Lower leg skin (tissue), 4 donors: ENCODE results near the gene MSANTD3. TPM values are rescaled to one million over a fixed set of nuclear protein-coding genes. Genes with fewer than 3 reads are reported as not detected.

ENCODE experiments used
- DNase-seq, 2 donors: peaks; one replicate each; pipeline ENCODE4 v3.0.0-alpha.2; 2019; ENCODE audit warnings: low spot score in 2 of 2
- H3K4me3 ChIP-seq: fragments of 200-600 bp; sonication (generic); 2 replicates; pipeline ENCODE4 v1.5.1; 2017; ENCODE audit warnings: mild to moderate bottlenecking, low read depth; ENCODE audit not compliant: poor library complexity, severe bottlenecking
- POLR2A ChIP-seq, 2 donors: fragments of 450-650 bp; IDR thresholded peaks; one replicate each; pipeline ENCODE4 v1.6.1; 2016 to 2017; ENCODE audit warnings: antibody characterized with exemption in 2 of 2, mild to moderate bottlenecking in 1 of 2, moderate library complexity in 1 of 2
- WGBS, 2 donors: methylation state at CpG; one replicate each; pipeline ENCODE4 v1.1.5; 2018; 5-methylcytosine and 5-hydroxymethylcytosine counted together
- intact Hi-C: fragments of 100-400 bp; cut with DNase I; formaldehyde crosslinking; loops from one replicate; pipeline ENCODE4 v1.15.0; 2023; ENCODE audit warnings: low total_unique reads
- total RNA-seq, 4 donors: library from RNA; depleted of rRNA; stranded (reverse); fragments of >200 nt; gene quantifications; one replicate each; pipeline ENCODE4 v1.1.0, GENCODE V29; 2016
- TF ChIP-seq, protein P1 (sequence below), 3 donors: fragments of 450-650 bp; IDR thresholded peaks; one replicate each; pipeline ENCODE4 v1.5.1; 2016; ENCODE audit warnings: antibody characterized with exemption in 3 of 3, mild to moderate bottlenecking in 3 of 3, moderate library complexity in 2 of 3

MSANTD3 gene
- total RNA-seq, 4 donors from 2014 or later = 12.1 to 18.8 (median 17.2) TPM

- WGBS, 2 donors = 94 to 97% methylated on average over 2 of the region's 2 CpGs
- no peak for DNase-seq
- intact Hi-C loops = no loop called here
- TF ChIP-seq POLR2A (IDR thresholded peaks at IDR 0.05) = no peak
- TF ChIP-seq, protein P1, sequence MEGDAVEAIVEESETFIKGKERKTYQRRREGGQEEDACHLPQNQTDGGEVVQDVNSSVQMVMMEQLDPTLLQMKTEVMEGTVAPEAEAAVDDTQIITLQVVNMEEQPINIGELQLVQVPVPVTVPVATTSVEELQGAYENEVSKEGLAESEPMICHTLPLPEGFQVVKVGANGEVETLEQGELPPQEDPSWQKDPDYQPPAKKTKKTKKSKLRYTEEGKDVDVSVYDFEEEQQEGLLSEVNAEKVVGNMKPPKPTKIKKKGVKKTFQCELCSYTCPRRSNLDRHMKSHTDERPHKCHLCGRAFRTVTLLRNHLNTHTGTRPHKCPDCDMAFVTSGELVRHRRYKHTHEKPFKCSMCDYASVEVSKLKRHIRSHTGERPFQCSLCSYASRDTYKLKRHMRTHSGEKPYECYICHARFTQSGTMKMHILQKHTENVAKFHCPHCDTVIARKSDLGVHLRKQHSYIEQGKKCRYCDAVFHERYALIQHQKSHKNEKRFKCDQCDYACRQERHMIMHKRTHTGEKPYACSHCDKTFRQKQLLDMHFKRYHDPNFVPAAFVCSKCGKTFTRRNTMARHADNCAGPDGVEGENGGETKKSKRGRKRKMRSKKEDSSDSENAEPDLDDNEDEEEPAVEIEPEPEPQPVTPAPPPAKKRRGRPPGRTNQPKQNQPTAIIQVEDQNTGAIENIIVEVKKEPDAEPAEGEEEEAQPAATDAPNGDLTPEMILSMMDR (IDR thresholded peaks at IDR 0.05) = no peak
- H3K4me3 ChIP-seq = no peak overlapping the region
Measured at GRCh38 chr9:100452894-100453293, 26.0 kb downstream of the MSANTD3 start.

GRCh38 chr9:100455470-100455869 lies 28.5 kb downstream of the MSANTD3 start:
- no peak for DNase-seq
- intact Hi-C loops = no loop called here
- H3K4me3 ChIP-seq = no peak overlapping the region
- TF ChIP-seq, protein P1 (IDR thresholded peaks at IDR 0.05) = no peak
- TF ChIP-seq POLR2A (IDR thresholded peaks at IDR 0.05) = no peak

DNA sequence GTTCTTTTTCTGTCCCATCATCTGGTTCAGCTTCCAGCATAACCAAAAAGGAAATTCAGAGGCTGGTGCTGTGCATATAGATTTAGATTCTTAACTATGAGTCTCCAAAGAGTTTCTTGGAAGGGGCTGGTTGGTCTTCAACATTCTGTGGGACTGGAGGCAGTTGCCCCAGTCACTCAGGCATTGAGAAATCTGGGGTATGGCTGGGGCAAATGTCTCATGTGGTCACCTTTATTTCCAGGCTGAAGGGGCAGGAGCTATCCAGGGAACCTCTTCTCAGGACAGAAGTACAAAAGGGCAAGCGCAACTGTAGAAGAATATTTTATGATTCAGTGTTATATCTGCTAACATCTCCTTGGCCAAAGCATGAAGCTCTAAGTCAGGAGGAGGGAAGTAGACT lies 30.6 kb downstream of the MSANTD3 start:
- TF ChIP-seq, protein P1 (IDR thresholded peaks at IDR 0.05) = no peak
- TF ChIP-seq POLR2A (IDR thresholded peaks at IDR 0.05) = no peak
- no peak overlapping the region for H3K4me3 ChIP-seq
- DNase-seq = no peak
- 89 to 100% methylated on average over 1 of the region's 1 CpG for WGBS, 2 donors
- intact Hi-C loops = no loop called here

- 65 to 70% methylated on average over 2 of the region's 2 CpGs for WGBS, 2 donors
- TF ChIP-seq, protein P1 (IDR thresholded peaks at IDR 0.05) = no peak
- TF ChIP-seq POLR2A (IDR thresholded peaks at IDR 0.05) = no peak
- intact Hi-C loops = no loop called here
- no peak overlapping the region for H3K4me3 ChIP-seq
- DNase-seq = no peak
Measured at GRCh38 chr9:100459963-100460362, 33.0 kb downstream of the MSANTD3 start.

DNA sequence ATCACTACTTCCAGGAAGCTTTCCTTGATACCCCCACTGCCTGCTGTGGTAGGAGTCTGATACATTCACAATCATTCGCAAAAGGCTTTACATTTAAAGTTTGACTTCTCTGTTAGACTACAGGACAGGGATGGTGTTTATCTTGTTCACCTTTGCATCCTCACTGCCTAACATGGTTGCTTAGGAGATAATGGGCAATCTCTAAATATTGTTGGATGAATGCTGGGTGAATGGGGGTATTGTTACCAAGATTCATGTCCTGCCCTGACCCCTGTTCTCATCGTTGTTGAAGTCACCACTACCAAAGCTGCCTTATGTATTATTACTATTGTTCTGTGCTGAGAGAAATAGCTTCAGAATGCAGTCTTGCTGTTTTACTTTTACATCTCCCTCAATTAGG lies 38.3 kb downstream of the MSANTD3 start:
- 78 to 79% methylated on average over 2 of the region's 2 CpGs for WGBS, 2 donors
- no peak for TF ChIP-seq POLR2A (IDR thresholded peaks at IDR 0.05)
- TF ChIP-seq, protein P1 (IDR thresholded peaks at IDR 0.05) = no peak

DNA sequence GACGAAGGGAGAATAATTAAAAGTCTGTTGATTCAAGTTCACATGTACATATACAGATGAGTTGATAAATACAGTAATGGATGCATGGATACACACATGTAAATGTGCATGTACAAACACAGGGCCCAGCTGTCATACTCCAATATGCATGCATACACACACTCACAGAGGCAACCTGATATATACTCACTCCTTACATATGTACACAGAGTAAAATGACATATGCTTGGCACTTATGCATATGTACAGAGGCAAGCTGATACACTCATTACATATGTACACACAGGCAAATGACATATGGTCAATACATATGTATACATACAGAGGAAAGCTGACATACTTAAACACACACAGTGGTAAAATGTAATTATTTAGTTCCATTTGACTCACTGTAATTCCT lies 38.8 kb downstream of the MSANTD3 start:
- no peak for TF ChIP-seq POLR2A (IDR thresholded peaks at IDR 0.05)
- TF ChIP-seq, protein P1 (IDR thresholded peaks at IDR 0.05) = no peak
- no peak overlapping the region for H3K4me3 ChIP-seq
- WGBS, 2 donors = 89 to 92% methylated on average over 1 of the region's 1 CpG
- intact Hi-C loops = no loop called here
- no peak for DNase-seq

More for the DNA sequence above, 38.3 kb downstream of the MSANTD3 start:
- H3K4me3 ChIP-seq = no peak overlapping the region
- DNase-seq = no peak
- intact Hi-C loops = no loop called here
